HepG2 (cell line): Measurements from ENCODE around the gene PPM1G. TPM values are rescaled to one million over a fixed set of nuclear protein-coding genes. Genes with fewer than 3 reads are reported as not detected.
A peak's percentile ranks its signal among the peaks of the same experiment; 100 is the strongest.

Experiments
- ATM ChIP-seq: fragments of 450-650 bp; IDR thresholded peaks from 2 replicates; pipeline ENCODE4 v1.7.1; 2017; ENCODE audit warnings: mild to moderate bottlenecking, borderline replicate concordance
- ERF ChIP-seq: IDR thresholded peaks from 2 replicates; pipeline ENCODE4 v1.6.1; 2018; ENCODE audit warnings: missing biosample characterization, missing genetic modification reagents
- FOXO4 ChIP-seq: sonication (generic); formaldehyde crosslinking; conservative IDR thresholded peaks from 2 replicates; pipeline ENCODE4 v1.8.1; 2023; ENCODE audit warnings: missing genetic modification reagents
- JDP2 ChIP-seq: sonication (generic); formaldehyde crosslinking; IDR thresholded peaks from 2 replicates; pipeline ENCODE4 v1.8.1; 2022; ENCODE audit warnings: missing genetic modification reagents, borderline replicate concordance
- KAT2B ChIP-seq: fragments of 150-350 bp; IDR thresholded peaks from 2 replicates; pipeline ENCODE4 v1.6.1; 2014; ENCODE audit warnings: low read depth, low read length, borderline replicate concordance
- KDM4B ChIP-seq: sonication (generic); formaldehyde crosslinking; IDR thresholded peaks from 2 replicates; pipeline ENCODE4 v1.4.0; 2020; ENCODE audit warnings: missing genetic modification reagents
- MTF2 ChIP-seq: sonication (generic); formaldehyde crosslinking; IDR thresholded peaks from 2 replicates; pipeline ENCODE4 v1.5.0; 2020; ENCODE audit warnings: missing genetic modification reagents, borderline replicate concordance
- NFE2L1 ChIP-seq: sonication (generic); formaldehyde crosslinking; IDR thresholded peaks from 2 replicates; pipeline ENCODE4 v1.4.0; 2020; ENCODE audit warnings: missing genetic modification reagents, mild to moderate bottlenecking, borderline replicate concordance
- POLR2AphosphoS5 ChIP-seq: IDR thresholded peaks from 2 replicates; pipeline ENCODE4 v1.6.1; 2012; ENCODE audit warnings: low read depth, low read length
- RELA ChIP-seq: sonication (generic); formaldehyde crosslinking; IDR thresholded peaks from 2 replicates; pipeline ENCODE4 v1.4.0; 2020; ENCODE audit warnings: missing genetic modification reagents
- ZMYM3 ChIP-seq: sonication (generic); formaldehyde crosslinking; IDR thresholded peaks from 2 replicates; pipeline ENCODE4 v1.5.1; 2020; ENCODE audit warnings: mild to moderate bottlenecking, missing genetic modification reagents
- ZNF430 ChIP-seq: sonication (generic); formaldehyde crosslinking; IDR thresholded peaks from 2 replicates; pipeline ENCODE4 v1.9.0; 2021; ENCODE audit warnings: mild to moderate bottlenecking, missing genetic modification reagents
- ZNF556 ChIP-seq: sonication (generic); formaldehyde crosslinking; IDR thresholded peaks from 2 replicates; pipeline ENCODE4 v1.4.0; 2020; ENCODE audit warnings: mild to moderate bottlenecking, missing genetic modification reagents, borderline replicate concordance
- ZNF597 ChIP-seq: sonication (generic); formaldehyde crosslinking; IDR thresholded peaks from 2 replicates; pipeline ENCODE4 v1.5.0; 2020; ENCODE audit warnings: missing genetic modification reagents
- ZNF768 ChIP-seq: sonication (generic); formaldehyde crosslinking; IDR thresholded peaks from 2 replicates; pipeline ENCODE4 v1.4.0; 2020; ENCODE audit warnings: missing genetic modification reagents
- polyA plus RNA-seq, 8 experiments: library from polyadenylated mRNA; depleted of rRNA in 3 of 8; stranded (reverse) in 7 of 8; unstranded in 1 of 8; fragments of >200 nt; fragmentation: Illumina TruSeq in 4 of 8; extraction: Trizol in 4 of 8; gene quantifications; 2 replicates each; pipeline versions ENCODE4 v1.2.1 to v1.2.3, GENCODE V29; 2011 to 2016; ENCODE audit warnings: low read depth in 4 of 8, missing spikeins in 1 of 8, mixed read lengths in 1 of 8; ENCODE audit not compliant: insufficient read depth in 1 of 8
- total RNA-seq, 5 experiments: library from RNA; depleted of rRNA; stranded (reverse); fragments of >200 nt; fragmentation: Illumina TruSeq; extraction: Trizol; gene quantifications; 2 replicates each; pipeline ENCODE4 v1.2.3, GENCODE V29; 2016; ENCODE audit warnings: low read depth in 1 of 5
- TF ChIP-seq, protein P1 (sequence below), 2 experiments: fragments of 450-650 bp in 1 of 2; sonication (generic) in 1 of 2; formaldehyde crosslinking in 1 of 2; IDR thresholded peaks; 2 replicates each; pipeline versions ENCODE4 v1.6.1 to v1.8.0; 2016 to 2022; ENCODE audit warnings: antibody characterized with exemption in 1 of 2, mild to moderate bottlenecking in 1 of 2, missing genetic modification reagents in 1 of 2

PPM1G gene
- total and polyA plus RNA-seq, 2 of the 13 experiments (the other 11 are each of a cell fraction or from before 2014, with no cell fraction given) = 58.2 to 213 TPM

DNA sequence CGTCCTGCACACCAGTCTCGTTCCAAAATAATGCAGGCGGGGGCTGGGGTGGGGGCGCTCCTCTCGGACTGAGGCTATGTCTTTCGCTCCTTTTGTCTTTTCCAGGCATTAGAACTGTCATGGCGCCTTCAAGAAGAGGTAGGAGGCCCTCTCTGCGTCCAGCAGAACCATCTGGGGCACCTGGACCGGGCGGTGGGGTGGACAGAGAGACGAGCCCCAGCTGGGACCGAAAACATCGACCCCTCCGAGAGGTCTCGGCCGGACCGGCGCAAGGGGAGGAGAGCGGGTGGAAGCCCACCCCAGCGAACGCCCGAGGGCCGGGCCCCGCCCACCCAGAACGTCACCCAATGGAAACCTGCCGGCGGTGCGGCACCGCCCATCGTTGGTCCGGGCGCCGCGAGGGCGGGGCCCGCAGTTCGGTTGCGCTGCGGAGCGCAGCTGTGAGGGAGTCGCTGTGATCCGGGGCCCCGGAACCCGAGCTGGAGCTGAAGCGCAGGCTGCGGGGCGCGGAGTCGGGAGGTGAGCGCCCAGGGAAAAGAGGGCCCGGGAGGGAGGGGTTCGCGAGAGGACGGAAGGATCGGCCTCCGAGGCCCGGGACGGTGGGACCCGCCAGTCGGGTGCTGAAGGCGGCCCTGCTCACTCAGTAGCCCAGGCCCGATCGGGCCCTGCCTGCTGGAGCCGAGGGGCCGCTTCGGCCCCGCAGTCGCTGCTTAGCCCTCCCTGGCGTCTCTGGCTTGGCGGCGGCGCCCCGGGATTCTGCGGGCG lies 19.0 kb upstream of the PPM1G start, which contains the start of gene NRBP1 (continued):
- no peak for TF ChIP-seq ATM
- TF ChIP-seq MTF2 (CRISPR knock-in tag) = no peak
- no peak for TF ChIP-seq RELA
- peak; percentile 42; the same call in 1 of the 2 replicates for TF ChIP-seq KDM4B
- peak; percentile 88 for TF ChIP-seq ZNF430 (CRISPR knock-in tag)
- peak; percentile 96 for TF ChIP-seq POLR2AphosphoS5
- TF ChIP-seq KAT2B = no peak
- no peak for TF ChIP-seq ZNF597 (CRISPR knock-in tag)
- peak; percentile 71 for TF ChIP-seq NFE2L1
- peak; percentile 23 for TF ChIP-seq ZNF556 (CRISPR knock-in tag)
- TF ChIP-seq ZMYM3 (CRISPR knock-in tag) = peak; percentile 56; the same call in 1 of the 2 replicates
- TF ChIP-seq ERF (CRISPR knock-in tag) = peak; percentile 91
- no peak for TF ChIP-seq FOXO4 (CRISPR knock-in tag)
- peak; percentile 62; the same call in 1 of the 2 replicates for TF ChIP-seq ZNF768 (CRISPR knock-in tag)
- TF ChIP-seq JDP2 = no peak; the same call in 1 of the 2 replicates
- TF ChIP-seq, protein P1, sequence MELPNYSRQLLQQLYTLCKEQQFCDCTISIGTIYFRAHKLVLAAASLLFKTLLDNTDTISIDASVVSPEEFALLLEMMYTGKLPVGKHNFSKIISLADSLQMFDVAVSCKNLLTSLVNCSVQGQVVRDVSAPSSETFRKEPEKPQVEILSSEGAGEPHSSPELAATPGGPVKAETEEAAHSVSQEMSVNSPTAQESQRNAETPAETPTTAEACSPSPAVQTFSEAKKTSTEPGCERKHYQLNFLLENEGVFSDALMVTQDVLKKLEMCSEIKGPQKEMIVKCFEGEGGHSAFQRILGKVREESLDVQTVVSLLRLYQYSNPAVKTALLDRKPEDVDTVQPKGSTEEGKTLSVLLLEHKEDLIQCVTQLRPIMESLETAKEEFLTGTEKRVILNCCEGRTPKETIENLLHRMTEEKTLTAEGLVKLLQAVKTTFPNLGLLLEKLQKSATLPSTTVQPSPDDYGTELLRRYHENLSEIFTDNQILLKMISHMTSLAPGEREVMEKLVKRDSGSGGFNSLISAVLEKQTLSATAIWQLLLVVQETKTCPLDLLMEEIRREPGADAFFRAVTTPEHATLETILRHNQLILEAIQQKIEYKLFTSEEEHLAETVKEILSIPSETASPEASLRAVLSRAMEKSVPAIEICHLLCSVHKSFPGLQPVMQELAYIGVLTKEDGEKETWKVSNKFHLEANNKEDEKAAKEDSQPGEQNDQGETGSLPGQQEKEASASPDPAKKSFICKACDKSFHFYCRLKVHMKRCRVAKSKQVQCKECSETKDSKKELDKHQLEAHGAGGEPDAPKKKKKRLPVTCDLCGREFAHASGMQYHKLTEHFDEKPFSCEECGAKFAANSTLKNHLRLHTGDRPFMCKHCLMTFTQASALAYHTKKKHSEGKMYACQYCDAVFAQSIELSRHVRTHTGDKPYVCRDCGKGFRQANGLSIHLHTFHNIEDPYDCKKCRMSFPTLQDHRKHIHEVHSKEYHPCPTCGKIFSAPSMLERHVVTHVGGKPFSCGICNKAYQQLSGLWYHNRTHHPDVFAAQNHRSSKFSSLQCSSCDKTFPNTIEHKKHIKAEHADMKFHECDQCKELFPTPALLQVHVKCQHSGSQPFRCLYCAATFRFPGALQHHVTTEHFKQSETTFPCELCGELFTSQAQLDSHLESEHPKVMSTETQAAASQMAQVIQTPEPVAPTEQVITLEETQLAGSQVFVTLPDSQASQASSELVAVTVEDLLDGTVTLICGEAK (IDR thresholded peaks at IDR 0.05) = no peak
- TF ChIP-seq, protein P1 (CRISPR knock-in tag; IDR thresholded peaks at IDR 0.05) = no peak
